Muscle of leg (tissue), 11 donors: ENCODE data around the gene MALRD1. TPM values are rescaled to one million over a fixed set of nuclear protein-coding genes. Genes with fewer than 3 reads are reported as not detected.

Source experiments
- DNase-seq: peaks from one replicate; pipeline ENCODE4 v3.0.0; 2013
- H3K27ac ChIP-seq: one replicate; pipeline ENCODE4 v1.5.1; 2013; ENCODE audit warnings: mild to moderate bottlenecking, low read length, control low read depth
- H3K27me3 ChIP-seq: one replicate; pipeline ENCODE4 v1.6.1; 2013; ENCODE audit warnings: low read length; ENCODE audit not compliant: control insufficient read depth, insufficient read depth
- H3K36me3 ChIP-seq: one replicate; pipeline ENCODE4 v1.6.1; 2013; ENCODE audit warnings: low read length; ENCODE audit not compliant: control insufficient read depth, insufficient read depth
- H3K4me1 ChIP-seq: one replicate; pipeline ENCODE4 v1.6.1; 2013; ENCODE audit warnings: low read length; ENCODE audit not compliant: control insufficient read depth, insufficient read depth
- H3K4me3 ChIP-seq: one replicate; pipeline ENCODE4 v1.5.1; 2013; ENCODE audit warnings: low read length, control low read depth
- H3K9me3 ChIP-seq: replicated peaks from 2 replicates; pipeline ENCODE4 v1.6.1; 2013; ENCODE audit warnings: low read depth, low read length; ENCODE audit not compliant: control insufficient read depth
- WGBS: methylation state at CpG from one replicate; pipeline ENCODE4 v1.1.5; 2013; ENCODE audit warnings: missing lambda C conversion rate; ENCODE audit not compliant: insufficient coverage; 5-methylcytosine and 5-hydroxymethylcytosine counted together
- polyA plus RNA-seq, 8 donors: library from polyadenylated mRNA; unstranded; fragments of 120-200 nt; gene quantifications; one replicate each; pipeline versions ENCODE4 v1.2.1 to v1.2.3, GENCODE V29; 2013; ENCODE audit warnings: inconsistent platforms in 1 of 8, low replicate concordance in 1 of 8; ENCODE audit not compliant: insufficient read length in 8 of 8, insufficient read depth in 1 of 8
- total RNA-seq: library from RNA; stranded (reverse); fragments of 120-200 nt; gene quantifications from one replicate; pipeline ENCODE4 v1.2.4, GENCODE V29; 2013

The MALRD1 gene
- total and polyA plus RNA-seq, 9 donors: 0.45 to 6.2 (median 1.0) TPM

- no CpG with 5 or more reads among the region's 1 CpG for WGBS
These were observed 269.4 kb downstream of the MALRD1 start for GRCh38 chr10:19317952-19318351.

DNA sequence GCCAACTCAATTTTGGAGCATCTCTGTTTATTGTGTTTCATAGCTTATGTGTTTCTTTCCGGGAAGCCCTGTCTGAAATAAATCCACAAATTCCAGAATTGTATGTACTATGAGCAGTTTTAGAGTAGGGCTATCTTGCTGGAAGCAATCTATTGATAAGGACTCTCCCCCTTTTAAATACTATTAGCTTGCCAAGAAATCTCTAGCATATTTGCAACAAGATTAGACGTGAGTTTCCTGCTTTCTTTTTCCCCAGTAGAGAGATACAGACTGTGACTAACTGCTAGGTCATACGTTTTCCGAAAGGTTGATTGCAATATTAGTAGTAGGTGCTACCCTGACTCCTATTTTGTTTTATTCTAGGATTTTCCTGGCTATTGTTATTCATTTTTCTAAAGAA is 277.0 kb downstream of the MALRD1 start:
- WGBS: no CpG with 5 or more reads among the region's 4 CpGs
- Histone ChIP-seq H3K4me3 (no peak overlapping the region), H3K27me3 (no peaks in the 10 kb centered on the region), H3K36me3 (no peaks in the 10 kb centered on the region), H3K27ac (no peak overlapping the region), H3K4me1 (no peaks in the 10 kb centered on the region), H3K9me3 (no peaks in the 10 kb centered on the region)
- no peak for DNase-seq

More at GRCh38 chr10:19317952-19318351, 269.4 kb downstream of the MALRD1 start:
- Histone ChIP-seq H3K9me3 (no peaks in the 10 kb centered on the region), H3K4me3 (no peak overlapping the region), H3K27ac (no peak overlapping the region), H3K36me3 (no peaks in the 10 kb centered on the region), H3K4me1 (no peaks in the 10 kb centered on the region), H3K27me3 (no peaks in the 10 kb centered on the region)
- no peak for DNase-seq

GRCh38 chr10:19328582-19328981 is 280.0 kb downstream of the MALRD1 start:
- H3K27me3 ChIP-seq: no peaks in the 10 kb centered on the region
- H3K4me1 ChIP-seq: no peaks in the 10 kb centered on the region
- no peak for DNase-seq
- H3K36me3 ChIP-seq: no peaks in the 10 kb centered on the region
- no peaks in the 10 kb centered on the region for H3K9me3 ChIP-seq
- H3K4me3 ChIP-seq: no peak overlapping the region
- H3K27ac ChIP-seq: no peak overlapping the region
- WGBS: no CpG with 5 or more reads among the region's 2 CpGs

DNA sequence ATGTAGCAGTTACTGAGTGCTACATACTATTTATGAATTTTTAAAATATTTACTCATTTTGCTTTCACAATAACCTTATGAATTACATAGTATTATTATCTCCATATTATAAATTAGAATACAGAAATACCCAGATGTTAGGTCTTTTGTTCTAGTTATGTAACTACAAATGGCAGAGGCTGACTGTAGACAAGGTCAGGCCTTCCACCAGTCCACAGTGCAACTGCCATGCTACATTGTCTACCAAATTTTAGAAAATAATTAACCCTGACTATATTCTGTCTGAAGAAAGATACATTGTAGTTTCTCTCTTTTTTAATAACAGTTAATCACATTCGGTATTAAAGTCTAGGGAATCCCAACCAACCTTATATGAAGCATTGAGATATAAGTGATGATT is 280.9 kb downstream of the MALRD1 start:
- no peak overlapping the region for H3K4me3 ChIP-seq
- WGBS: no CpG with 5 or more reads among the region's 1 CpG

GRCh38 chr10:19332304-19332703 is 283.7 kb downstream of the MALRD1 start:
- H3K27me3 ChIP-seq: no peaks in the 10 kb centered on the region
- no peak overlapping the region for H3K4me3 ChIP-seq
- no peak overlapping the region for H3K27ac ChIP-seq
- no peaks in the 10 kb centered on the region for H3K9me3 ChIP-seq
- no peaks in the 10 kb centered on the region for H3K36me3 ChIP-seq
- no peaks in the 10 kb centered on the region for H3K4me1 ChIP-seq
- DNase-seq: no peak

More for the DNA sequence above, 280.9 kb downstream of the MALRD1 start:
- H3K36me3 ChIP-seq: no peaks in the 10 kb centered on the region
- no peak overlapping the region for H3K27ac ChIP-seq
- no peaks in the 10 kb centered on the region for H3K4me1 ChIP-seq
- H3K9me3 ChIP-seq: no peaks in the 10 kb centered on the region
- no peak for DNase-seq
- H3K27me3 ChIP-seq: no peaks in the 10 kb centered on the region

- H3K27me3 ChIP-seq: no peaks in the 10 kb centered on the region
- WGBS: no CpG with 5 or more reads among the region's 2 CpGs
- no peak for DNase-seq
- no peak overlapping the region for H3K27ac ChIP-seq
- H3K36me3 ChIP-seq: no peaks in the 10 kb centered on the region
- no peak overlapping the region for H3K4me3 ChIP-seq
- no peaks in the 10 kb centered on the region for H3K4me1 ChIP-seq
- no peaks in the 10 kb centered on the region for H3K9me3 ChIP-seq
These were observed 285.0 kb downstream of the MALRD1 start for GRCh38 chr10:19333631-19334030.

DNA sequence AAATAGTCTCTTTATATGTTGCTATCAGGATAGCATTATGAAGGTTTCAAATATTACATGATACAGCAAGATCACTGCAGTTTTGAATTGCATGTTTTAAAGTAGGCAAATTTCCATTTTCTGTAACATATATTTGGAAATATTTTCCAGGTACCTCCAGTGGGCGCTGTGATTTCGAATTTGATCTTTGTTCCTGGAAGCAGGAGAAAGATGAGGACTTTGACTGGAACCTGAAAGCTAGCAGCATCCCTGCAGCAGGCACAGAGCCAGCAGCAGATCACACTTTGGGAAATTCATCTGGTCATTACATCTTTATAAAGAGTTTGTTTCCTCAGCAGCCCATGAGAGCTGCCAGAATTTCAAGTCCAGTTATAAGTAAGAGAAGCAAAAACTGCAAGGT is 299.0 kb downstream of the MALRD1 start:
- H3K4me1 ChIP-seq: no peaks in the 10 kb centered on the region
- H3K36me3 ChIP-seq: no peaks in the 10 kb centered on the region
- H3K9me3 ChIP-seq: no peaks in the 10 kb centered on the region
- H3K4me3 ChIP-seq: no peak overlapping the region
- no CpG with 5 or more reads among the region's 2 CpGs for WGBS
- peak; percentile 63 for DNase-seq
- no peak overlapping the region for H3K27ac ChIP-seq
- no peaks in the 10 kb centered on the region for H3K27me3 ChIP-seq

GRCh38 chr10:19367176-19367575 is 318.6 kb downstream of the MALRD1 start:
- no peaks in the 10 kb centered on the region for H3K27me3 ChIP-seq
- no CpG with 5 or more reads among the region's 2 CpGs for WGBS
- no peak overlapping the region for H3K4me3 ChIP-seq
- no peak overlapping the region for H3K27ac ChIP-seq
- peaks cover 2% of the 10 kb centered on the region for H3K9me3 ChIP-seq
- no peaks in the 10 kb centered on the region for H3K36me3 ChIP-seq
- no peaks in the 10 kb centered on the region for H3K4me1 ChIP-seq
- no peak for DNase-seq

DNA sequence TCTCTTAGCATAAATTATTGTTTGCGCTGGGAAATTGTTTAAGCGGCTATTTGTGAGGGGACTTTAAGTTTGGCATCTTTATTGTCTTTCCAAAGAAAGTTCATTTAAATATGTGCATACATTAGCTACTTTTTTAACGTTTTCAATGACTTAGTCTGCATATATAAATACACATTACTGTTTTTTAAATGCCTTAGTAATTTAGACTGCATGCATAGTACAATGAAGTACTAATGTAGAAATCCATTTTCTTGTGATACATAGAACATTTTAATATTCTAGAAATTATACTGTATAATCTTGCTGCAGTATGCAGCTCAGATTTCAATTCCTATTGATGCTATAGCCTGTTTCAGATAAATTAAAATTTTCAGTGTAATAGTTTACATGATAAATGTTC is 325.4 kb downstream of the MALRD1 start:
- H3K4me1 ChIP-seq: no peaks in the 10 kb centered on the region
- H3K27me3 ChIP-seq: no peaks in the 10 kb centered on the region
- WGBS: no CpG with 5 or more reads among the region's 3 CpGs
- no peak for DNase-seq
- H3K36me3 ChIP-seq: no peaks in the 10 kb centered on the region
- H3K9me3 ChIP-seq: no peaks in the 10 kb centered on the region
- no peak overlapping the region for H3K27ac ChIP-seq
- H3K4me3 ChIP-seq: no peak overlapping the region

- Histone ChIP-seq H3K27me3 (no peaks in the 10 kb centered on the region), H3K4me1 (no peaks in the 10 kb centered on the region), H3K36me3 (no peaks in the 10 kb centered on the region), H3K9me3 (no peaks in the 10 kb centered on the region), H3K27ac (no peak overlapping the region), H3K4me3 (no peak overlapping the region)
- WGBS: no CpG with 5 or more reads among the region's 3 CpGs
- no peak for DNase-seq
These were observed 337.3 kb downstream of the MALRD1 start for GRCh38 chr10:19385846-19386450.

GRCh38 chr10:19408924-19409323 is 360.3 kb downstream of the MALRD1 start:
- no peaks in the 10 kb centered on the region for H3K9me3 ChIP-seq

More at GRCh38 chr10:19408924-19409323, 360.3 kb downstream of the MALRD1 start:
- no peak for DNase-seq
- H3K36me3 ChIP-seq: no peaks in the 10 kb centered on the region
- no CpG with 5 or more reads among the region's 1 CpG for WGBS
- no peaks in the 10 kb centered on the region for H3K27me3 ChIP-seq
- H3K4me1 ChIP-seq: no peaks in the 10 kb centered on the region
- H3K4me3 ChIP-seq: no peak overlapping the region
- H3K27ac ChIP-seq: no peak overlapping the region
